ENCODE measurements around the gene UCP3. TPM values are rescaled to one million over a fixed set of nuclear protein-coding genes. Genes with fewer than 3 reads are reported as not detected.

The UCP3 gene
- total and polyA plus RNA-seq, 7 donors, result 8.9 to 587 (median 202) TPM

DNA sequence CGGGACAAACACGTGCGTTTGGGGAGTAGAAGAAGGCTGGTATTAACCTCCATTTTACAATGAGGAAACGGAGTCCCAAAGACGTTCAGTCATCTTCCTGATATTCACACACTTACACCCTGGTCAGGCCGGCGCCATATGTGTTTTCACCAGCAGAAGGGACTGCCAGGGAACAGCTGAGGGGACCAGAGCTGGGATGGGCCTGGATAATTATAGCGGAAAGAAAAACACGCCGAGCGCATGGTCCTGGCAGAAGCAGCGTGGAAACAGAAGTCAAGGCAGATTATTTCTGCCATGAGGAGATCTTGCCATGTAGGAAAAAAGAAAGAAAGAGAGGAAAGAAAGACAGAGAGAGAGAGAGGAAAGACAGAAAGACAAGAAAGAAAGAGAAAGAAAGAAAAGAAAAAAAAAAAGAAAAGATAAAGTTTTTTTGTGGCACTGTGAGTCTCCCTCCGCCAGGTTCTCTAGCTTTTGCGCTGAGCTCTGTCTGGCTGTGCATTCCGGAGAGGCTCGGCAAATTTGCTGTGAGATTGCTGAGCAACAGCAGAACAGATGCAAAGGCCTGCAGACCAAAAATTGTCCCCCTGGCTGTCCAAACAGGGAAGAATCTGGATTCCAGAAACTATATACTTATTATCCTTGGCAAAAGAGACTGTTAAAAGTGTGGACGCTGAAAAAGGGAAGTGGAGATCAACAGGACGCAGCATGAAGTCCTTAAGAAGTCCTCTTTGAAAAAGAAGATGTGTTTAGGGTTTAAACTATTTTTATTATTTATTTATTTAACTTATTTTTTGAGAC lies 24.9 kb downstream of the UCP3 start:
- Histone ChIP-seq H3K4me3 (peak overlapping the region; percentile 71), H3K4me1 (peaks cover 25% of the 10 kb centered on the region), H3K36me3 (ENCODE audit: insufficient read depth in 1 of 2, low read depth in 1 of 2) (peaks cover 0 to 22% of the 10 kb centered on the region in 2 donors), H3K9me3 (no peaks in the 10 kb centered on the region), H3K27me3 (ENCODE audit: insufficient read depth in 3 of 3, low read length in 2 of 3) (no peaks in the 10 kb centered on the region), H3K27ac (peak overlapping the region; percentile 92)
- intact Hi-C loops (cut with DNase I), result loop anchor here (1.0 to 5.0 kb wide), 2 partner anchors 24 to 38 kb away; no protein-coding TSS in a partner anchor
- peak in 1 of 2 donors; percentile 43 for DNase-seq
- ATAC-seq, result peak in 3 of 4 donors; percentile 27 to 43 (median 31)
- TF ChIP-seq, protein P1, sequence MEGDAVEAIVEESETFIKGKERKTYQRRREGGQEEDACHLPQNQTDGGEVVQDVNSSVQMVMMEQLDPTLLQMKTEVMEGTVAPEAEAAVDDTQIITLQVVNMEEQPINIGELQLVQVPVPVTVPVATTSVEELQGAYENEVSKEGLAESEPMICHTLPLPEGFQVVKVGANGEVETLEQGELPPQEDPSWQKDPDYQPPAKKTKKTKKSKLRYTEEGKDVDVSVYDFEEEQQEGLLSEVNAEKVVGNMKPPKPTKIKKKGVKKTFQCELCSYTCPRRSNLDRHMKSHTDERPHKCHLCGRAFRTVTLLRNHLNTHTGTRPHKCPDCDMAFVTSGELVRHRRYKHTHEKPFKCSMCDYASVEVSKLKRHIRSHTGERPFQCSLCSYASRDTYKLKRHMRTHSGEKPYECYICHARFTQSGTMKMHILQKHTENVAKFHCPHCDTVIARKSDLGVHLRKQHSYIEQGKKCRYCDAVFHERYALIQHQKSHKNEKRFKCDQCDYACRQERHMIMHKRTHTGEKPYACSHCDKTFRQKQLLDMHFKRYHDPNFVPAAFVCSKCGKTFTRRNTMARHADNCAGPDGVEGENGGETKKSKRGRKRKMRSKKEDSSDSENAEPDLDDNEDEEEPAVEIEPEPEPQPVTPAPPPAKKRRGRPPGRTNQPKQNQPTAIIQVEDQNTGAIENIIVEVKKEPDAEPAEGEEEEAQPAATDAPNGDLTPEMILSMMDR (IDR thresholded peaks at IDR 0.05), result no peak
- 16 to 25% (median 18%) methylated on average over 18 of the region's 18 CpGs for WGBS, 3 donors

DNA sequence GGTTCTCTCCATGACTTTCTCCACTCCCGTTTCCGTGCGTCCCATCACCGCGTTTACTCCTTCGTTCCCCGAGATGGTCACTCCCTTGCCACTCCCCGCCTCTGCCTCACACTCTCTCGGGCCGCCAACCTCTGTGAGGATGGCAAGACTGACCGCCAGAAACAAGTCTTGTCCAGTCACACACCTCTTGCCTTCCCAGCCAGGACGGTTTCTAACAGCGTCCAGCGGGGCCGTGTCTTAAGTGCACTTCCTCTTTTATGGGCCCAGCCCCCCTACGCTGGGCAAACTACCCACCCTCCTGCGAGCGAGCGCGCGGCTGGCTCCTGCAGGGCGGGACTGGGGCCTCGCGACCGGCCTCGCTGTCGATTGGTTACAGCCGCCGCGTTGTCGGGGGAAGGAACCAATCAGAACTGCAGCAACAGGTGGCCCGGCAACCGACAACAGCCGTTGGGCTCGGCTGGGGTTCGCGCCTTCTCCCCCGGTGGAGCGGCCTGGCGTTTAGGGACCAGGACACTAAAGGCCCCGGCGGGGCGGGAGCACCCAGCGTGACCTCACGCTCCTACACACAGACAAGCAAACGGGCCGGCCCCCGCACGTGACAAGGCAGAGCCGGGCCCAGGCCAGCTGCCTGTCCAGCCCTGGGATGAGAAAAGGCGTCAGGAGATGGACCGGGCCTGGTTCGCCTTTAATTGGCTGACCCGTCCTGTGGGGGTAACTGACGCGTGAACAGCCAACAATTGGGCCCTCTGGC lies 25.7 kb downstream of the UCP3 start:
- no peaks in the 10 kb centered on the region for H3K27me3 ChIP-seq (ENCODE audit: insufficient read depth in 3 of 3, low read length in 2 of 3)
- H3K9me3 ChIP-seq, result no peaks in the 10 kb centered on the region
- H3K4me3 ChIP-seq, result peak overlapping the region; percentile 71
- peaks cover 25% of the 10 kb centered on the region for H3K4me1 ChIP-seq
- ATAC-seq (peak; percentile 88 to 90 (median 89)), DNase-seq (peak; percentile 94 to 96)
- intact Hi-C loops (cut with DNase I), result loop anchor here (1.0 to 5.0 kb wide), 2 partner anchors 25 to 39 kb away; no protein-coding TSS in a partner anchor
- WGBS, 3 donors, result 0 to 1% (median 0%) methylated on average over 53 to 56 of the region's 56 CpGs
- peaks cover 0 to 30% of the 10 kb centered on the region in 2 donors for H3K36me3 ChIP-seq (ENCODE audit: insufficient read depth in 1 of 2, low read depth in 1 of 2)
- TF ChIP-seq, protein P1 (IDR thresholded peaks at IDR 0.05), result no peak
- peak overlapping the region; percentile 92 for H3K27ac ChIP-seq

DNA sequence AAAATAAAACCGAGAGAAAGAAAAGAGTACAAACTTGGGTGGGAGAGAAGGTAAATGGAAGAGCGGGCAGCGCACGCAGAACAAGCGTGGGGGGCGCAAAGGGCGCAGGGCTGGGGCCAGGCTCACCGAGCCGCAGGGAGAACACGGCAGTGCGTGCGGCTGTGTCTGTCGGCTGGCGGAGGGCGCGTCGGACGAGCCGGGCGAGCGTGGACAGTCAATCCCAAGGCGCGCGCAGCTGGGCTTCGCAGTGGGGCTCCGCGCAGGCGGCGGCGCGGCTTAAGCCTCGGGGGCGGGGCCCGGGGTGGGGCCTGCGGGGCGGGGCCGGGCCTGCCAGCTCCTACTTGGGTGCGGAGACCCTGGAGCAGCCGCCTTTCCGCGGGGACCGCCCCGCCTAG lies 26.3 kb downstream of the UCP3 start, which contains the start of gene UCP2:
Gene UCP2 (minus strand): TSS at position 249 of the 395 bp plus-strand sequence. CDS start 4,465 bp downstream, outside the sequence.
- intact Hi-C loops (cut with DNase I), result loop anchor here in 1 of 2 donors (5.0 kb wide), 1 partner anchor 40 kb away; no protein-coding TSS in a partner anchor
- peak; percentile 88 to 90 (median 89) for ATAC-seq
- H3K36me3 ChIP-seq (ENCODE audit: insufficient read depth in 1 of 2, low read depth in 1 of 2), result peaks cover 0 to 35% of the 10 kb centered on the region in 2 donors
- H3K9me3 ChIP-seq, result no peaks in the 10 kb centered on the region
- WGBS, 3 donors, result 0 to 1% (median 1%) methylated on average over 24 to 43 of the region's 43 CpGs
- H3K27me3 ChIP-seq (ENCODE audit: insufficient read depth in 3 of 3, low read length in 2 of 3), result no peaks in the 10 kb centered on the region
- H3K4me3 ChIP-seq, result peak within 1 kb of the TSS; percentile 71
- TF ChIP-seq, protein P1 (IDR thresholded peaks at IDR 0.05), result no peak
- peaks cover 25% of the 10 kb centered on the region for H3K4me1 ChIP-seq
- H3K27ac ChIP-seq, result peak within 1 kb of the TSS; percentile 92
- DNase-seq, result peak; percentile 91 to 93

DNA sequence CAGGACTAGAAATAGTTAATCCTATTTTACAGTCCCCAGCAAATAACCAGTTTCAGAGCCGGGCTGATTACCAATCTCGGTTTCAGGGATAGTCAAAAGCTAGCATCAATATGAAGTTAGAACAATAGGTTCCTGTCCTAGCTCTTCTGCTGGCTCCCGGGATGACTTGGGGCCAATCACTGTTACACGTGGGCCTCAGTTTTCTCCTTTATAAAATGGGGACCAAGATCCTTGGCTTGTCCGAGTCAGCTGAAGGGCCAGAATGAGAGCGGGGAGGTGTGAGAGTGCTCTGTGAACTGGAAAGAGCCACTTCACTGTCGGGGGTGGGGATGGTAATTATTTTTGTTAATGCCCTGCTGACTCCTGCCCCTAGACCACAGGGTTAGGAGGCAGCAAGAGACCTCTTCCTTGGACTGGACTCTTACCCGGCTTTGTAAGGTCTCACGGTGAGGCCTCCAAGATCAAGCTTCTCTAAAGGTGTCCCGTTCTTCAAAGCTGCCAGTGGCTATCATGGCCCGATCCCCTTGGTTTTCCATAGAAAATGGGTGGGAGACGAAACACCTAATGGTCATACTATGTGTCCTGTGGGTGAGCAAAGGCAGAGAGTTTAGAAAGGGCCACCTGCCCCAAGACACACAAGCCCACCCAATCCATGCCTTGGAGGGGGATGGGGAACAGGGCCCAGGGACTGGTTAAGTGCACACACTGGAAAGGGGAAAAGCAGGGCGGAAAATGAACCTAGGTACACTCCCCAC lies 27.7 kb downstream of the UCP3 start:
- Histone ChIP-seq H3K36me3 (ENCODE audit: insufficient read depth in 1 of 2, low read depth in 1 of 2) (peaks cover 0 to 49% of the 10 kb centered on the region in 2 donors), H3K27ac (peak overlapping the region; percentile 92)
- intact Hi-C loops (cut with DNase I), result loop anchor here in 1 of 2 donors (5.0 kb wide), 1 partner anchor 41 kb away; no protein-coding TSS in a partner anchor

More for the DNA sequence above, 27.7 kb downstream of the UCP3 start:
- DNase-seq, result peak in 1 of 2 donors; percentile 18
- WGBS, 3 donors, result 84 to 88% (median 84%) methylated on average over 13 of the region's 13 CpGs
- Histone ChIP-seq H3K9me3 (no peaks in the 10 kb centered on the region), H3K4me3 (peak overlapping the region; percentile 71), H3K4me1 (peaks cover 25% of the 10 kb centered on the region), H3K27me3 (ENCODE audit: insufficient read depth in 3 of 3, low read length in 2 of 3) (no peaks in the 10 kb centered on the region)
- ATAC-seq, result no peak
- TF ChIP-seq, protein P1 (IDR thresholded peaks at IDR 0.05), result no peak
